ENCODE results near the gene KCNQ1OT1. TPM values are rescaled to one million over a fixed set of nuclear protein-coding genes. Genes with fewer than 3 reads are reported as not detected.

KCNQ1OT1 gene
- total RNA-seq, 1 experiment from 2014 or later = 1.2 TPM

DNA sequence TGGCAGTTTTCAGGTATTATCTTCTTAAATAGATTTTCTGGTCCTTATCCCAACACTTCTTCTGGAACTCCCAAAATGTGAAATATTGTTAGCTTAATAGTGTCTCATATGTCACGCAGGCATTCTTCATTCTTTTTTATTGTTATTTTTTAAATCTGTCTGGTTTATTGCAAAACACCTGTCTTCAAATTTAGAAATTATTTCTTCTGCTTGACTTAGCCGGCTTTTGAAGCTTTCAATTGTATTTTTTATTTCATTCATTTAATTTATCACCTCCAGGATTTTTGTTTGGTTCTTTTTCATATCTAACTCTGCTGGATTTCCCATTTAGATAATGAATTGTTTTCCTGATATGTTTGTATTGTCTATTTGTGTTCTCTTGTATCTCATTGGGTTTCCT lies 49.9 kb downstream of the KCNQ1OT1 start:
- Histone ChIP-seq H3K4me1 (ENCODE audit: insufficient read depth, low read length) (no peaks in the 10 kb centered on the region), H2BK5ac (ENCODE audit: insufficient read length, low read length) (no peak overlapping the region), H2BK20ac (ENCODE audit: low read depth, low read length, poor library complexity, severe bottlenecking) (no peak overlapping the region), H2AK5ac (ENCODE audit: insufficient read length, low read length) (no peak overlapping the region), H3K23me2 (ENCODE audit: insufficient read length, low read depth, low read length, poor library complexity, severe bottlenecking) (no peaks in the 10 kb centered on the region), H3K9ac (ENCODE audit: extremely low read depth, insufficient read length, low read length) (no peak overlapping the region), H3K14ac (ENCODE audit: insufficient read depth, low read length) (no peak overlapping the region), H3K23ac (ENCODE audit: insufficient read length, low read depth, low read length) (no peak overlapping the region), H3K79me2 (ENCODE audit: insufficient read depth, low read length) (no peaks in the 10 kb centered on the region), H2BK15ac (ENCODE audit: low read depth, low read length) (no peak overlapping the region), H4K20me1 (ENCODE audit: control insufficient read depth, insufficient read depth, insufficient read length) (no peaks in the 10 kb centered on the region), H3K56ac (ENCODE audit: insufficient read length, low read depth, low read length) (no peak overlapping the region), H3K4me2 (ENCODE audit: insufficient read depth, insufficient read length, low read length) (no peak overlapping the region), H3K18ac (ENCODE audit: insufficient read length, low read depth, low read length) (no peak overlapping the region), H3T11ph (ENCODE audit: low read length) (no peak overlapping the region), H2BK120ac (ENCODE audit: low read depth, low read length, poor library complexity, severe bottlenecking) (no peak overlapping the region), H2AFZ (ENCODE audit: low read length) (no peak overlapping the region), H3K27me3 (ENCODE audit: insufficient read depth, low read length) (peaks cover 7% of the 10 kb centered on the region; the same call in 1 of the 2 replicates), H3K79me1 (ENCODE audit: insufficient read depth, low read depth, low read length, poor library complexity, severe bottlenecking) (no peaks in the 10 kb centered on the region), H3K27ac (ENCODE audit: insufficient read length, low read depth, low read length) (no peak overlapping the region), H3K9me3 (ENCODE audit: control insufficient read depth, low read depth, low read length) (peaks cover 61% of the 10 kb centered on the region), H4K8ac (replicated peaks; ENCODE audit: insufficient read length, low read depth, low read length) (no peak overlapping the region), H3K4ac (ENCODE audit: low read depth, low read length) (no peak overlapping the region), H4K91ac (ENCODE audit: insufficient read length, low read depth, low read length) (no peak overlapping the region), H4K5ac (ENCODE audit: insufficient read length, low read depth, low read length) (no peak overlapping the region), H2BK12ac (ENCODE audit: insufficient read length, low read depth, low read length) (no peak overlapping the region)
- WGBS (ENCODE audit: extremely low coverage, insufficient read length, low lambda C conversion rate) = no CpG with 5 or more reads among the region's 2 CpGs
- H3K4me3 Mint-ChIP-seq = no peak overlapping the region
- H3K36me3 Mint-ChIP-seq (ENCODE audit: insufficient read depth in 1 of 3, low read depth in 3 of 3) = peaks cover 40 to 57% (median 50%) of the 10 kb centered on the region in 3 experiments
- TF ChIP-seq, protein P1, sequence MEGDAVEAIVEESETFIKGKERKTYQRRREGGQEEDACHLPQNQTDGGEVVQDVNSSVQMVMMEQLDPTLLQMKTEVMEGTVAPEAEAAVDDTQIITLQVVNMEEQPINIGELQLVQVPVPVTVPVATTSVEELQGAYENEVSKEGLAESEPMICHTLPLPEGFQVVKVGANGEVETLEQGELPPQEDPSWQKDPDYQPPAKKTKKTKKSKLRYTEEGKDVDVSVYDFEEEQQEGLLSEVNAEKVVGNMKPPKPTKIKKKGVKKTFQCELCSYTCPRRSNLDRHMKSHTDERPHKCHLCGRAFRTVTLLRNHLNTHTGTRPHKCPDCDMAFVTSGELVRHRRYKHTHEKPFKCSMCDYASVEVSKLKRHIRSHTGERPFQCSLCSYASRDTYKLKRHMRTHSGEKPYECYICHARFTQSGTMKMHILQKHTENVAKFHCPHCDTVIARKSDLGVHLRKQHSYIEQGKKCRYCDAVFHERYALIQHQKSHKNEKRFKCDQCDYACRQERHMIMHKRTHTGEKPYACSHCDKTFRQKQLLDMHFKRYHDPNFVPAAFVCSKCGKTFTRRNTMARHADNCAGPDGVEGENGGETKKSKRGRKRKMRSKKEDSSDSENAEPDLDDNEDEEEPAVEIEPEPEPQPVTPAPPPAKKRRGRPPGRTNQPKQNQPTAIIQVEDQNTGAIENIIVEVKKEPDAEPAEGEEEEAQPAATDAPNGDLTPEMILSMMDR (conservative IDR thresholded peaks at IDR 0.05) = no peak
- peaks cover 5 to 10% of the 10 kb centered on the region in 2 experiments; a peak in 3 of 4 replicates for H3K4me1 Mint-ChIP-seq
- no peak overlapping the region for H3K27ac Mint-ChIP-seq
- no peak for DNase-seq
- H3K9me3 Mint-ChIP-seq = peaks cover 92 to 99% of the 10 kb centered on the region in 2 experiments
- H3K27me3 Mint-ChIP-seq (ENCODE audit: low read depth) = peaks cover 96% of the 10 kb centered on the region
